ENCODE results near the gene FMN2.

GRCh38 chr1:240109130-240109529 lies 17.4 kb downstream of the FMN2 start:
- TF ChIP-seq CTCF (IDR thresholded peaks at IDR 0.05) (no peak), POLR2A (IDR thresholded peaks at IDR 0.05) (no peak)
